H9 (cell line): ENCODE measurements around the gene COX6B2. TPM values are rescaled to one million over a fixed set of nuclear protein-coding genes. Genes with fewer than 3 reads are reported as not detected.

Experiments used
- DNase-seq: peaks from one replicate; pipeline ENCODE4 v3.0.0-alpha.2; 2017
- H2AFZ ChIP-seq: one replicate; pipeline ENCODE4 v1.6.1; 2013; ENCODE audit warnings: mild to moderate bottlenecking, low read length, control low read depth, moderate library complexity
- H2AK5ac ChIP-seq: 2 replicates; pipeline ENCODE4 v1.6.1; 2013; ENCODE audit warnings: low read length, control low read depth, mixed read lengths; ENCODE audit not compliant: insufficient read length
- H2BK120ac ChIP-seq: one replicate; pipeline ENCODE4 v1.6.1; 2013; ENCODE audit warnings: low read depth, mild to moderate bottlenecking, low read length, control low read depth, inconsistent platforms; ENCODE audit not compliant: poor library complexity, severe bottlenecking
- H2BK12ac ChIP-seq: 2 replicates; pipeline ENCODE4 v1.6.1; 2013; ENCODE audit warnings: low read length, control low read depth, mixed read lengths, low read depth; ENCODE audit not compliant: insufficient read length
- H2BK15ac ChIP-seq: 2 replicates; pipeline ENCODE4 v1.6.1; 2013; ENCODE audit warnings: low read depth, low read length, control low read depth
- H2BK20ac ChIP-seq: one replicate; pipeline ENCODE4 v1.6.1; 2013; ENCODE audit warnings: low read depth, mild to moderate bottlenecking, low read length, control low read depth, inconsistent platforms; ENCODE audit not compliant: poor library complexity, severe bottlenecking
- H2BK5ac ChIP-seq: 2 replicates; pipeline ENCODE4 v1.6.1; 2013; ENCODE audit warnings: low read length, control low read depth, mixed read lengths; ENCODE audit not compliant: insufficient read length
- H3K14ac ChIP-seq: 2 replicates; pipeline ENCODE4 v1.6.1; 2013; ENCODE audit warnings: low read length, control low read depth; ENCODE audit not compliant: insufficient read depth
- H3K18ac ChIP-seq: 2 replicates; pipeline ENCODE4 v1.6.1; 2013; ENCODE audit warnings: low read depth, mild to moderate bottlenecking, mixed read lengths, low read length, control low read depth; ENCODE audit not compliant: insufficient read length
- H3K23ac ChIP-seq: 2 replicates; pipeline ENCODE4 v1.6.1; 2013; ENCODE audit warnings: low read length, control low read depth, mixed read lengths, low read depth; ENCODE audit not compliant: insufficient read length
- H3K23me2 ChIP-seq: 2 replicates; pipeline ENCODE4 v1.6.1; 2013; ENCODE audit warnings: low read depth, mild to moderate bottlenecking, mixed read lengths, low read length, control low read depth; ENCODE audit not compliant: insufficient read length, poor library complexity, severe bottlenecking
- H3K27ac ChIP-seq: 2 replicates; pipeline ENCODE4 v1.5.1; 2013; ENCODE audit warnings: low read length, control low read depth, mixed read lengths, low read depth; ENCODE audit not compliant: insufficient read length
- H3K27me3 ChIP-seq: 2 replicates; pipeline ENCODE4 v1.6.1; 2013; ENCODE audit warnings: low read length, control low read depth, inconsistent platforms; ENCODE audit not compliant: insufficient read depth
- H3K4ac ChIP-seq: 2 replicates; pipeline ENCODE4 v1.6.1; 2013; ENCODE audit warnings: low read depth, mild to moderate bottlenecking, control low read depth, inconsistent platforms, low read length, moderate library complexity
- H3K4me1 ChIP-seq: 2 replicates; pipeline ENCODE4 v1.6.1; 2013; ENCODE audit warnings: low read length, control low read depth, inconsistent platforms; ENCODE audit not compliant: insufficient read depth
- H3K4me2 ChIP-seq: 2 replicates; pipeline ENCODE4 v1.6.1; 2013; ENCODE audit warnings: low read length, control low read depth, mixed read lengths; ENCODE audit not compliant: insufficient read length, insufficient read depth
- H3K56ac ChIP-seq: 2 replicates; pipeline ENCODE4 v1.6.1; 2013; ENCODE audit warnings: low read depth, mild to moderate bottlenecking, mixed read lengths, low read length, control low read depth; ENCODE audit not compliant: insufficient read length
- H3K79me1 ChIP-seq: 2 replicates; pipeline ENCODE4 v1.6.1; 2013; ENCODE audit warnings: low read depth, mild to moderate bottlenecking, moderate library complexity, low read length, control low read depth, inconsistent platforms; ENCODE audit not compliant: insufficient read depth, poor library complexity, severe bottlenecking
- H3K79me2 ChIP-seq: 2 replicates; pipeline ENCODE4 v1.6.1; 2013; ENCODE audit warnings: low read length, control low read depth, inconsistent platforms; ENCODE audit not compliant: insufficient read depth
- H3K9ac ChIP-seq: 2 replicates; pipeline ENCODE4 v1.6.1; 2013; ENCODE audit warnings: low read length, control low read depth, mixed read lengths; ENCODE audit not compliant: insufficient read length; ENCODE audit errors: extremely low read depth
- H3K9me3 ChIP-seq: one replicate; pipeline ENCODE4 v1.6.1; 2013; ENCODE audit warnings: low read depth, low read length, inconsistent platforms; ENCODE audit not compliant: control insufficient read depth
- H3T11ph ChIP-seq: one replicate; pipeline ENCODE4 v1.6.1; 2013; ENCODE audit warnings: mild to moderate bottlenecking, low read length, control low read depth, inconsistent platforms
- H4K20me1 ChIP-seq: one replicate; pipeline ENCODE4 v1.6.1; 2013; ENCODE audit not compliant: control insufficient read depth, insufficient read length, insufficient read depth
- H4K5ac ChIP-seq: 2 replicates; pipeline ENCODE4 v1.6.1; 2013; ENCODE audit warnings: low read depth, mild to moderate bottlenecking, mixed read lengths, low read length, control low read depth; ENCODE audit not compliant: insufficient read length
- H4K8ac ChIP-seq: replicated peaks from 2 replicates; pipeline ENCODE4 v1.6.1; 2013; ENCODE audit warnings: low read length, control low read depth, mixed read lengths, low read depth; ENCODE audit not compliant: insufficient read length
- H4K91ac ChIP-seq: 2 replicates; pipeline ENCODE4 v1.6.1; 2013; ENCODE audit warnings: low read depth, mild to moderate bottlenecking, moderate library complexity, mixed read lengths, low read length, control low read depth; ENCODE audit not compliant: insufficient read length
- H3K27ac Mint-ChIP-seq, 3 experiments: 2 replicates in 2 of 3; 3 replicates in 1 of 3; pipeline ENCODE4 v1.8.0; 2020 to 2021; ENCODE audit warnings: mixed read lengths in 3 of 3, mild to moderate bottlenecking in 1 of 3, moderate library complexity in 1 of 3
- H3K27me3 Mint-ChIP-seq: 2 replicates; pipeline ENCODE4 v1.8.0; 2021; ENCODE audit warnings: low read depth, mild to moderate bottlenecking, moderate library complexity, mixed read lengths
- H3K36me3 Mint-ChIP-seq, 3 experiments: 2 replicates in 2 of 3; 3 replicates in 1 of 3; pipeline ENCODE4 v1.8.0; 2020 to 2021; ENCODE audit warnings: low read depth in 3 of 3, mixed read lengths in 3 of 3; ENCODE audit not compliant: insufficient read depth in 1 of 3
- H3K4me1 Mint-ChIP-seq, 2 experiments: 2 replicates each; pipeline ENCODE4 v1.8.0; 2020; ENCODE audit warnings: mixed read lengths in 2 of 2
- H3K4me3 Mint-ChIP-seq, 2 experiments: 2 replicates in 1 of 2; 3 replicates in 1 of 2; pipeline ENCODE4 v1.8.0; 2020 to 2021; ENCODE audit warnings: mild to moderate bottlenecking in 2 of 2, mixed read lengths in 2 of 2, moderate library complexity in 1 of 2
- H3K9me3 Mint-ChIP-seq, 2 experiments: 2 replicates in 1 of 2; 3 replicates in 1 of 2; pipeline ENCODE4 v1.8.0; 2020; ENCODE audit warnings: mild to moderate bottlenecking in 2 of 2, mixed read lengths in 2 of 2, moderate library complexity in 1 of 2
- WGBS: extraction: QIAGEN DNeasy Blood & Tissue Kit; methylation state at CpG from one replicate; pipeline ENCODE4 v1.1.7; 2013; ENCODE audit warnings: missing lambda C conversion rate, low lambda C conversion rate, mixed read lengths; ENCODE audit not compliant: insufficient read length; ENCODE audit errors: extremely low coverage; 5-methylcytosine and 5-hydroxymethylcytosine counted together
- total RNA-seq: library from RNA; stranded (reverse); gene quantifications from 2 replicates; pipeline ENCODE4 v1.2.1, GENCODE V29; 2021
- TF ChIP-seq, protein P1 (sequence below): fragments of 200-600 bp; sonication (generic); conservative IDR thresholded peaks from 3 replicates; pipeline ENCODE4 v1.8.0; 2021; ENCODE audit warnings: antibody characterized with exemption, mild to moderate bottlenecking

Gene COX6B2
- total RNA-seq, 1 experiment from 2014 or later: 4.0 TPM

- Histone ChIP-seq H4K5ac (no peak overlapping the region), H2BK20ac (no peak overlapping the region), H3T11ph (no peak overlapping the region), H3K4me1 (peaks cover 4% of the 10 kb centered on the region; the same call in 1 of the 2 replicates), H3K27ac (no peak overlapping the region), H3K14ac (no peak overlapping the region), H2AK5ac (no peak overlapping the region), H3K9ac (no peak overlapping the region), H2BK120ac (no peak overlapping the region), H3K79me2 (peaks cover 10% of the 10 kb centered on the region; the same call in 1 of the 2 replicates), H4K91ac (no peak overlapping the region), H3K79me1 (peaks cover 2% of the 10 kb centered on the region), H2BK12ac (no peak overlapping the region), H3K18ac (no peak overlapping the region), H2BK5ac (no peak overlapping the region), H3K4ac (no peak overlapping the region), H3K27me3 (peaks cover 2% of the 10 kb centered on the region; the same call in 1 of the 2 replicates), H2AFZ (no peak overlapping the region), H3K23me2 (peaks cover 34% of the 10 kb centered on the region), H3K23ac (no peak overlapping the region), H3K9me3 (no peaks in the 10 kb centered on the region), H2BK15ac (no peak overlapping the region), H3K56ac (no peak overlapping the region), H4K8ac (no peak overlapping the region), H4K20me1 (no peaks in the 10 kb centered on the region), H3K4me2 (no peak overlapping the region)
- peaks cover 2 to 3% of the 10 kb centered on the region in 2 experiments; a peak in 2 of 5 replicates for H3K9me3 Mint-ChIP-seq
- peaks cover 13 to 25% (median 15%) of the 10 kb centered on the region in 3 experiments for H3K36me3 Mint-ChIP-seq
- TF ChIP-seq, protein P1, sequence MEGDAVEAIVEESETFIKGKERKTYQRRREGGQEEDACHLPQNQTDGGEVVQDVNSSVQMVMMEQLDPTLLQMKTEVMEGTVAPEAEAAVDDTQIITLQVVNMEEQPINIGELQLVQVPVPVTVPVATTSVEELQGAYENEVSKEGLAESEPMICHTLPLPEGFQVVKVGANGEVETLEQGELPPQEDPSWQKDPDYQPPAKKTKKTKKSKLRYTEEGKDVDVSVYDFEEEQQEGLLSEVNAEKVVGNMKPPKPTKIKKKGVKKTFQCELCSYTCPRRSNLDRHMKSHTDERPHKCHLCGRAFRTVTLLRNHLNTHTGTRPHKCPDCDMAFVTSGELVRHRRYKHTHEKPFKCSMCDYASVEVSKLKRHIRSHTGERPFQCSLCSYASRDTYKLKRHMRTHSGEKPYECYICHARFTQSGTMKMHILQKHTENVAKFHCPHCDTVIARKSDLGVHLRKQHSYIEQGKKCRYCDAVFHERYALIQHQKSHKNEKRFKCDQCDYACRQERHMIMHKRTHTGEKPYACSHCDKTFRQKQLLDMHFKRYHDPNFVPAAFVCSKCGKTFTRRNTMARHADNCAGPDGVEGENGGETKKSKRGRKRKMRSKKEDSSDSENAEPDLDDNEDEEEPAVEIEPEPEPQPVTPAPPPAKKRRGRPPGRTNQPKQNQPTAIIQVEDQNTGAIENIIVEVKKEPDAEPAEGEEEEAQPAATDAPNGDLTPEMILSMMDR: no peak
- H3K27ac Mint-ChIP-seq: no peak overlapping the region
- DNase-seq: no peak
- peak overlapping the region in 1 of 2 experiments; percentile 43; a peak in 1 of 5 replicates for H3K4me3 Mint-ChIP-seq
- peaks cover 27 to 36% of the 10 kb centered on the region in 2 experiments for H3K4me1 Mint-ChIP-seq
- peaks cover 49% of the 10 kb centered on the region for H3K27me3 Mint-ChIP-seq
- 100% methylated on average over 3 of the region's 5 CpGs for WGBS
Measured at GRCh38 chr19:55382013-55382412, 27.5 kb upstream of the COX6B2 start.
